NCI-H187 treated with DMSO at 0.1 percent for 48 hours (cell line): ENCODE measurements around the gene ADAM10.
"Not testable (repeated sequence)": the region's sequence is repeated elsewhere in the genome, so short reads cannot be mapped to it uniquely, and the experiment has no call there.

ENCODE experiments used
- DNase-seq: peaks from one replicate; lab custom pipeline; 2025; lab: John Stamatoyannopoulos, UW

Gene ADAM10

GRCh38 chr15:58749532-58750337 is at the start of gene ADAM10:
Gene ADAM10 (minus strand): TSS chr15:58749707. CDS start chr15:58749534, 173 bp downstream.
- peak; percentile 87 for DNase-seq

- DNase-seq = no peak
Measured at GRCh38 chr15:58797505-58797904, 48.0 kb upstream of the ADAM10 start.

- no peak for DNase-seq
Measured at GRCh38 chr15:58795825-58796224, 46.3 kb upstream of the ADAM10 start.

- DNase-seq = no peak
Measured at GRCh38 chr15:58793862-58794261, 44.4 kb upstream of the ADAM10 start.

GRCh38 chr15:58788056-58788710 is 38.7 kb upstream of the ADAM10 start:
- no peak for DNase-seq

- no peak for DNase-seq
Measured at GRCh38 chr15:58785355-58785754, 35.8 kb upstream of the ADAM10 start.

GRCh38 chr15:58779554-58779953 is 30.0 kb upstream of the ADAM10 start:
- DNase-seq = no peak

- DNase-seq = no peak
Measured at GRCh38 chr15:58777107-58777506, 27.6 kb upstream of the ADAM10 start.

- no peak for DNase-seq
Measured at GRCh38 chr15:58775402-58775801, 25.9 kb upstream of the ADAM10 start.

- DNase-seq = no peak
Measured at GRCh38 chr15:58773024-58773423, 23.5 kb upstream of the ADAM10 start.

- DNase-seq = no peak
Measured at GRCh38 chr15:58771621-58772250, 22.2 kb upstream of the ADAM10 start.

GRCh38 chr15:58770857-58771620 is 21.5 kb upstream of the ADAM10 start, which contains the start of gene MINDY2:
Gene MINDY2 (plus strand): TSS chr15:58771302. CDS start chr15:58771396, 94 bp downstream.
- DNase-seq = peak; percentile 56

GRCh38 chr15:58770519-58770856 is 21.0 kb upstream of the ADAM10 start:
- no peak for DNase-seq

GRCh38 chr15:58768601-58769004 is 19.1 kb upstream of the ADAM10 start:
- DNase-seq = not testable (repeated sequence)

GRCh38 chr15:58766290-58766689 is 16.8 kb upstream of the ADAM10 start:
- DNase-seq = no peak

GRCh38 chr15:58764468-58764867 is 15.0 kb upstream of the ADAM10 start:
- no peak for DNase-seq

GRCh38 chr15:58762731-58763130 is 13.2 kb upstream of the ADAM10 start:
- DNase-seq = no peak

- no peak for DNase-seq
Measured at GRCh38 chr15:58762285-58762684, 12.8 kb upstream of the ADAM10 start.

- DNase-seq = no peak
Measured at GRCh38 chr15:58761010-58761388, 11.5 kb upstream of the ADAM10 start.

GRCh38 chr15:58760385-58761009 is 11.0 kb upstream of the ADAM10 start:
- DNase-seq = no peak

- no peak for DNase-seq
Measured at GRCh38 chr15:58758141-58758540, 8.6 kb upstream of the ADAM10 start.

- DNase-seq = no peak
Measured at GRCh38 chr15:58755956-58756355, 6.4 kb upstream of the ADAM10 start.
